GM18520 (cell line): ENCODE measurements around the gene NR3C1.

Experiments
- ATAC-seq: cut with Tn5 transposase; IDR thresholded peaks from one replicate; pipeline ENCODE4 v1.9.1; 2021; ENCODE audit not compliant: unreplicated experiment

Gene NR3C1

DNA sequence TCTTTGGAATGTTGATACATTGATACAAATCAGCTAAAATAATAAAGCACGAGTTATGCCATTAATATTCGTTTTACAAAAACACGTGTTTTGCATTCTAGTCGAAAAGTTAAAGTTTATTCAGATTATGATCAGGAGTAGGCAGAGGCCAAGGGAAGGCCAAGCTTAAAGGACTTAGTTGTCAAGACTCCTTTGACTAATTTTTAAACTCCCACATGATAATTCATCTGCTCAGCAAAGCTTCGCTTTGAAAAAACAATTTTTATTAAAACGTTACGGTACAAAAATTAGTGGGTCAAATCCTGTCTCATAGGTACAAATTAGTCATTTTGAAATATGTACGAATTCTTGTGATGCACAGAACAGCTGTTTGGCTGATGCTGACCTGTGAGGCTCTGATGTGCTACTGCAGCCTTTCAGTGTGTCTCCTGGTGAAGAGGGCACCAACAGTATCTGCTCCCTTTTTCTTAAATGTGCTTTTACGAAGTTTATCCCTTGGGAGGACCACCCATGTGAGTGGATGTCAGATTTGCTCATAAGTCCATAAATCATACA is 23.0 kb upstream of the NR3C1 start:
- peak; percentile 40 for ATAC-seq

DNA sequence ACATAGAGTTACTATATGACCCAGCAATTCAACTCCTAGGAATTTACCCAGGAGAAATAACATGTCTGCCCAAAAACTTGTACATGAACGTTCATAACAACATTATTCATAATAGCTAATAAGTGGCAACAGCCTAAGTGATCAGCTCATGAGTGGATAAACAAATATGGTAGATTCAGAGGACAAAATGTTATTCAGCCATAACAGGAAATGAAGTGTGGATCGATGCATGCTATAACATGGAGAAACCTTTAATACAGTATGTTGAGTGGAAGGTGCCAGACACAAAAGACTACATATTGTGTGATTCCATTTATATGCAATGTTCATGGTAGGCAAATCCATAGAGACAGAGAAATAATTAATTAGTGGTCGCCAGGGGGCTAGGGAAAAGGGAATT is 22.3 kb upstream of the NR3C1 start:
- no peak for ATAC-seq

DNA sequence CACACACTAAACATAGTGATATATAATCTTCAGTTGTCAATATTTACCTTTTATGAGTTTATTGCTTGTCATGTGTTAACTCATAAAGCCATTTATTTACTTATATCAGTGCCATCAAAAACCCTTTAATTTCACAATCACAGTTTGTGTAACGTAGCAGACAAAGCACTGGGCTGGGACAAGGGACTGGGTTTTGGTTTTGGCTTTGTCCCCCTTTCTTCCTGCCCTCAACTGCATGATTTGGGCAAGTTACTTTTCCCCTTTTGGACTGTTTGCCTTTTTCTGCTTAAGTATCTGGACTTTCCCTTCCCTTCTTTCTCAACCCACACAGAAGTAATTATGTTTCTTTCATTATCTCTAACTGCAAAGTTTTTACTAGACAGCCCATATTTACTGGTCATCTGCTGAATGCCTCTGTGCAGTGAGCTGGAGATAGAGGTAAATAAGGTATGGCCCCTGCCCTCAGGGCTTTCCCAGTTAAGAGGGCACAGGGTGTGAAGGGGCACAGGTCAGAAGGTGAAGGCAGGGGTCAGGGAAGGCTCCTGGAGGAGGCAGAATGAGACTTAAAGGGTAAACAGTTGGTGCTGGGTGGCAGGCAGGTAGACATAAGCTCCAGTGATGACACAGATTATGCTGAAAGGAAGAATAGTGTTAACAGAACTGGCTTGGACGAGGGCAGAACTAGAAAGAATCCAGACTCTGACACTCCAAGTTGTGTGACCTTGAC is 14.8 kb upstream of the NR3C1 start:
- ATAC-seq: peak; percentile 54

DNA sequence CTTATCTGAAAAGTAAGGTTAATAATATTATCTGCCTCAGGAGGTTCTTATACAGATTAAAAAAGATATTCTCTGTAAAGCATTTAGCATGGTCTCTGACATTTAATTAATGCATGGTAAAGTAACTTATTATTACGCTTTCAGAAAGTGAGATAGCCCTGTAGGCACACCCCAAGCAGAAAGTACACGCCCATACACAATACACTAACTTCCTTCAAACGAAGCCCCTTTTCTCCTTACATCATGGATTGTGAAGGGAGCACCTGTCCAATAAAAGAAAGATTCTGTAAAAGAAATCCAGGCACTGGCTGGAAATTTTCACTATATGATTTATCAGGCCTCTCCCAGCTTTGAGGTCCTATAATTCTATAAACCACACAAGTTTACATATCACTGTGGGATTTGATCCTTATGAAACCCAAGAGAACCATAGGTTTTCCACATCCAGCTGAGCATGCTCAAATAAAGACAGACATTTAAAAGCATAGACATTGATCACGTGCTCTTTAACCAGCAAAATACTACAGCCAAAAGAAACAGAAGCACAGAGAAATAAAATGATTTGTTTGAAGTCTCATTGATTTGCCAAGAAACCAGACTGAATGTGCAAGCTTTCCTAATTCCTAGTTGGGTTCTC is 14.1 kb upstream of the NR3C1 start:
- ATAC-seq: no peak

DNA sequence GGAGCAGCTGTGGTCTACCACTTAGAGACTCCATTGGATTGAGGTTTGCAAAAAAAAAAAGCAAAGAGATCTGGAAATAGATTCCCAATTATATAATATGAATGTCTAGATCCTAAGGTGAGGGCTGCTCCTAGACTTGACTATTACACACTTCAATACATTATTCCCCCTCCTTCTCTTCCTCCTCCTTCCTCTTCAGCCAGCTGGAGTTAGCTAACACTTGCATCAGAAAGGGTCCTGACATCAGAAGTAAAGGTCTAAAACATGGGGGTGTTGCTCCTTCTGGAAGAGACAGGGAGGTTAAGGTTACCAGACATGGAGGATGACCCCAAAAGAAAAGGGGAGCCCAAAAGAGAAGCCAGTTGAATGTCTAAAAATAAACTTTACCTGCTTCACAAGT is 12.9 kb upstream of the NR3C1 start:
- no peak for ATAC-seq

GRCh38 chr5:143413958-143414669 is 10.6 kb upstream of the NR3C1 start:
- peak; percentile 40 for ATAC-seq

GRCh38 chr5:143412661-143413342 is 9.3 kb upstream of the NR3C1 start:
- ATAC-seq: no peak

DNA sequence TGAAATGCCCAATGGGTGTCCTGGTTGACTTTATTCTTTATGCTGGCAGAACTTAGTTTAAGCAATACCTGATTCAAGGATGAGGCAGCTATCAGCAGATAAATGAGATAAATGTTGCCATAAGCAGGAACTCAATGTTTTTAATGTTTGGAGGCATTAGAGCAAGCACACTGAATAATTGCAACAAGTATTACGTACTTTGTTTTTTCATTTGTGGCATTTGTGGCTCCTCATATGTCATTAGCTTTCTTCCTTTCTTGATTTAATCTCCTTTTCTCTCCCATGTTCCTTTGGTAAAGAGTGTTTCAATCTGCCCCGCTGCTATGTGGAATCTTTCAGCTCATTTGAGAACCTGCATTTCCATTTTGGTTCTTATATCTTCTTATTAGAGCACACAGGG is 6.4 kb upstream of the NR3C1 start:
- no peak for ATAC-seq

DNA sequence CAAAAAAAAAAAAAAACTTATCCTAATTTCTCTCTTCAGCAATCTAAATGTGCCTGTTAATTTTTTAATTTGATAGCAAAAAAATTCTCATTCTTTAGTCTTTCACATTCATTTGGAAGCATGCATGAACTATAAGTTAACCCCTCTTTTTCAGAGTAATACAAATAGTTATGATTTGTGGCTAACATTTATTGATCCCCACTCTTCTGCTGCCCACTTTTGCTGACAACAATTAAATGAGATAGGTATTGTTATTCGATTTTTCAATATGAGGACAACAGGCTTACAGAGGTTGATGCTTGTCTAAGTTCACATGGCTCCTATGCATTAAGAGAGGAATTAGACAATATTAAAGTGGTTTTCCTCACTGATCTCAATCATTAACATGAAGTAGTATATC is 2.9 kb upstream of the NR3C1 start:
- no peak for ATAC-seq

- no peak for ATAC-seq
These were observed 2.3 kb upstream of the NR3C1 start for GRCh38 chr5:143405849-143406098.

GRCh38 chr5:143405063-143405848 is 1.8 kb upstream of the NR3C1 start:
- peak; percentile 14 for ATAC-seq

DNA sequence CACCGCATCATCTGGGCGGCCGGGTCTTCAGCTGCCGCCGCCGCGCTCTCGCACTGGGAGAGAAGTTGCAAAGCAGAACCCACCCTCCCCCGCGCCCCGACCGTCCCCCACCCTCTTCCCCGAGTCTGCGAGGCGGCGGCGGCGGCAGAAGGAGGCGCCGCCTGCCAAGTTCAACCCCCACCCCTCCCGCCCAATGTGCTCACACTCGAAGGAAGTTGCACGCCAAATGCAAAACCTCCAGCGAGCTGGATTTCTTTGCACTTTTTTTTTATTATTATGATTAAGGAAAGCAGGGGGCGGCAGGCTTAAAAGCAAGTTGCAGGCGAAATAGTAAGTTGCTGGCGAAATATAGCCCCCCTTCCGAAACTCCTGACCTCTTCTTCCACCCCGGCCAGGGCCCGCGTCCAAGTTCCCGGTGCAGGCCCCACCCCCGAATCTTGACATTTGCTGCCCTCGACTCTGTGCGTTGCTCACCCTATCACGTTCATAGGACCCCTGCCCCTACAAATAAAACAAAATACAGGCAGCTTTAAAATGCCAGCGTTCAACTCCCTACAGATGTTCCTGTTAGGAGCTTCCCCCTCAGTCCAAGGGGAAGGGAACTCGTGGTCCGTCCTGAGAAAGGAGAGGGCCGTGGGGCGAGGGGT is 1.1 kb upstream of the NR3C1 start:
- no peak for ATAC-seq

DNA sequence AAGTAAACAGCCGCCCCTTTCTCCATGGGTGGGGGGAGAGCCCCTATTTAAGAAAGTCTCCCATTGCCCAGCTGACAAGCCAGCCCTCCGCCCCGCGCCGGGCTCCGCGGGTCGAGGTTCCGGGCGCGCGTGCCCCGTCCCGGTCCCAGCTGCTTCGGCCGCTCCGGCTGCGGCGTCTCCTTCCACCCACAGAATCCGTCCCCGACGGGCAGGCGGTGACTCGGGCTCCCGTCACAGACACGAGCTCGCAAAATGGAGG is 223 bp downstream of the NR3C1 start:
- no peak for ATAC-seq

DNA sequence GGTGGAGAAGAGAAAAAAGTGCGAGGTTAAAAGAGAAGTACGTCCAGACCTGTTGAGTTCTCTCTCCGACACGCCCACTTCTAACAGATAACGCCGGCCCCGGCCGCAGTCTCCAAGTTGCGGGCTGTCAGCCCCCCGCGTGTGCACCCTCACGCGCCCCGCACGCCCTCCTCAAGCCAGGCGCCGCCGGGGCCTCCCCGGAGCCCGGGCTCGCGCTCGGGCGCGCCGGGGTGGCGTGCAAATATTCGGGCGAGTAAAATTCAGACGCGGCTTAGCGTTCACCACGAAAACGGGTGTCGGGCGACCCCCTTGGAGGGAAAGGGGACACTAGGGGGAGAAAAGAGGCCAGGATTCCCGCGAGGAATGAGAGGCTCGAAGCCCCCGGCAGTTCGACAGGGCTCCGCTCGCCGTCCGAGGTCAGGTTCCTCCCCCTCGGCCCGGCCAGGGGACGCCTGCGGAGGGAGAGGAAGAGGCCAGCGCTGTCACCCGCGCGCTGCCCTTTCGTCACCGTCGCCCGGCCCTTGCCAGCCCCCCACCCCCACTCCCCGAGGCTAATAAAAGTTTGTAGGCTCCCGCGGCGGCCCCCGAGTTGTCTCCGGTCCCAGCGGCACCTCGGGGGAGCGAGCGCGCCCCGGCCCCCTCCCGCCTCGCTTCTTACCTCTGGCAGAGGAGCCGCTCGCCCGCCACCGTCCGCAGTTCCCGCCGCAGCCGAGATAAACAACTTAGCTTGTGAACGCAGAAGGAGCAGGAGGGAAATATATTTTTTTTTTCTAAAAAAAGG is 743 bp downstream of the NR3C1 start:
- ATAC-seq: no peak

DNA sequence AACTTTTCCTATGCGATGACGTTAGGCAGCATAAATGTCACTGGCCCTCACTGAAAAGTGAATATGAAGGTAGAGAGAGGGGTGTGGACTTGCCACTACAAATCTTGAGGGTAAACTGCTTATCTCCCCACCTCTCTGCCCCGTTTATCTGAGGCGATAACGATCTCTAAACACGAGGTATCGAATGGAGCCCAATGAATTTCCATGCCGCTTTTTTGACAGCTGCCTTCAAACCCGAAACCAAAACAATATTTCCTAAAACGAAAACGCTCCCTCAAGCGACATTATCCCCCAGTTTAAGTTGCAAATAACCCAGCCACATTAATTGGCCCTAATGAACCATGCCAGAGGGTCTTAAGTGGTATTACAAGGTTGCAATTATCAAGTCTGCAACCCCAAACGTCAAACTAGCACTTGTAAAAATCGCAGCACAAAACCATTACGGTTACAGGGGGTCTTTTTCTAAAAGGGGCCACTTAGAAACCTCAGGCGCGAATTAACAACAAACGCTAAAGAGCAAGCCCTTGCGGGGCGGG is 1.4 kb downstream of the NR3C1 start:
- no peak for ATAC-seq

GRCh38 chr5:143401227-143402016 is 2.1 kb downstream of the NR3C1 start:
- no peak for ATAC-seq

GRCh38 chr5:143400541-143401226 is 2.8 kb downstream of the NR3C1 start:
- no peak for ATAC-seq
